Mucosa of descending colon (tissue), 3 donors: ENCODE data around the gene PAM. TPM values are rescaled to one million over a fixed set of nuclear protein-coding genes. Genes with fewer than 3 reads are reported as not detected.

Experiments
- ATAC-seq: fragments of 200-7000 bp; cut with Tn5 transposase; one replicate; pipeline ENCODE4 v1.9.1; 2020; ENCODE audit warnings: mild to moderate bottlenecking, moderate library complexity
- DNase-seq, 3 donors: peaks; one replicate each; pipeline ENCODE4 v3.0.0-alpha.2; 2020
- H3K36me3 ChIP-seq: fragments of 200-600 bp; one replicate; pipeline ENCODE4 v1.8.0; 2021; ENCODE audit warnings: low read depth, mild to moderate bottlenecking
- H3K4me1 ChIP-seq: fragments of 200-600 bp; one replicate; pipeline ENCODE4 v1.8.0; 2021; ENCODE audit warnings: low read depth, mild to moderate bottlenecking
- H3K4me3 ChIP-seq: fragments of 200-600 bp; one replicate; pipeline ENCODE4 v1.8.0; 2021; ENCODE audit warnings: mild to moderate bottlenecking
- H3K9me3 ChIP-seq: fragments of 200-600 bp; one replicate; pipeline ENCODE4 v1.8.0; 2021; ENCODE audit warnings: mild to moderate bottlenecking
- intact Hi-C, 2 donors: fragments of 100-400 bp; cut with DNase I in 1 of 2; cut with micrococcal nuclease in 1 of 2; formaldehyde crosslinking; loops; one replicate each; pipeline versions ENCODE4 v1.11.0 to v1.11.1; 2022; cut with DNase I, micrococcal nuclease
- total RNA-seq, 3 donors: library from RNA; stranded (reverse); fragmentation: NEBNext Ultra II Directional in 2 of 3; extraction: Animal tissue kit (Norgen Biotek cat#: 25700) in 2 of 3; gene quantifications; one replicate each; pipeline versions ENCODE4 v1.2.1 to v1.2.4, GENCODE V29; 2021 to 2023
- TF ChIP-seq, protein P1 (sequence below): fragments of 200-600 bp; IDR thresholded peaks from one replicate; pipeline ENCODE4 v1.8.0; 2022; ENCODE audit warnings: antibody characterized with exemption, mild to moderate bottlenecking
- donor health status: DM: no; HTN: no; CAD: no; lungs with moderate emphysema.
- donor health status: DM: no; HTN: no; CAD: no.
- donor health status: DM: no; HTN: yes; CAD: no.

The PAM gene
- total RNA-seq, 3 donors from 2014 or later = 59.7 to 164 (median 64.4) TPM

- no peaks in the 10 kb centered on the region for H3K36me3 ChIP-seq
- no peaks in the 10 kb centered on the region for H3K9me3 ChIP-seq
- no peak overlapping the region for H3K4me3 ChIP-seq
- intact Hi-C loops = no loop called here
- peaks cover 6% of the 10 kb centered on the region for H3K4me1 ChIP-seq
- ATAC-seq = no peak
- no peak for DNase-seq
- TF ChIP-seq, protein P1, sequence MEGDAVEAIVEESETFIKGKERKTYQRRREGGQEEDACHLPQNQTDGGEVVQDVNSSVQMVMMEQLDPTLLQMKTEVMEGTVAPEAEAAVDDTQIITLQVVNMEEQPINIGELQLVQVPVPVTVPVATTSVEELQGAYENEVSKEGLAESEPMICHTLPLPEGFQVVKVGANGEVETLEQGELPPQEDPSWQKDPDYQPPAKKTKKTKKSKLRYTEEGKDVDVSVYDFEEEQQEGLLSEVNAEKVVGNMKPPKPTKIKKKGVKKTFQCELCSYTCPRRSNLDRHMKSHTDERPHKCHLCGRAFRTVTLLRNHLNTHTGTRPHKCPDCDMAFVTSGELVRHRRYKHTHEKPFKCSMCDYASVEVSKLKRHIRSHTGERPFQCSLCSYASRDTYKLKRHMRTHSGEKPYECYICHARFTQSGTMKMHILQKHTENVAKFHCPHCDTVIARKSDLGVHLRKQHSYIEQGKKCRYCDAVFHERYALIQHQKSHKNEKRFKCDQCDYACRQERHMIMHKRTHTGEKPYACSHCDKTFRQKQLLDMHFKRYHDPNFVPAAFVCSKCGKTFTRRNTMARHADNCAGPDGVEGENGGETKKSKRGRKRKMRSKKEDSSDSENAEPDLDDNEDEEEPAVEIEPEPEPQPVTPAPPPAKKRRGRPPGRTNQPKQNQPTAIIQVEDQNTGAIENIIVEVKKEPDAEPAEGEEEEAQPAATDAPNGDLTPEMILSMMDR = no peak
Measured at GRCh38 chr5:102762562-102763227, 7.6 kb downstream of the PAM start.

GRCh38 chr5:102763734-102764133, 8.6 kb downstream of the PAM start:
- intact Hi-C loops = no loop called here
- TF ChIP-seq, protein P1 = no peak
- no peak for DNase-seq
- peaks cover 6% of the 10 kb centered on the region for H3K4me1 ChIP-seq
- H3K36me3 ChIP-seq = no peaks in the 10 kb centered on the region
- no peaks in the 10 kb centered on the region for H3K9me3 ChIP-seq
- no peak overlapping the region for H3K4me3 ChIP-seq
- ATAC-seq = no peak

GRCh38 chr5:102764381-102765004, 9.4 kb downstream of the PAM start:
- ATAC-seq (no peak), DNase-seq (no peak)
- Histone ChIP-seq H3K9me3 (no peaks in the 10 kb centered on the region), H3K4me1 (peaks cover 6% of the 10 kb centered on the region), H3K4me3 (no peak overlapping the region), H3K36me3 (no peaks in the 10 kb centered on the region)
- TF ChIP-seq, protein P1 = no peak
- intact Hi-C loops = no loop called here

- H3K9me3 ChIP-seq = no peaks in the 10 kb centered on the region
- TF ChIP-seq, protein P1 = no peak
- intact Hi-C loops = no loop called here
- no peaks in the 10 kb centered on the region for H3K36me3 ChIP-seq
- ATAC-seq (no peak), DNase-seq (no peak)
- H3K4me3 ChIP-seq = no peak overlapping the region
- peaks cover 4% of the 10 kb centered on the region for H3K4me1 ChIP-seq
Measured at GRCh38 chr5:102765350-102765749, 10.2 kb downstream of the PAM start.

DNA sequence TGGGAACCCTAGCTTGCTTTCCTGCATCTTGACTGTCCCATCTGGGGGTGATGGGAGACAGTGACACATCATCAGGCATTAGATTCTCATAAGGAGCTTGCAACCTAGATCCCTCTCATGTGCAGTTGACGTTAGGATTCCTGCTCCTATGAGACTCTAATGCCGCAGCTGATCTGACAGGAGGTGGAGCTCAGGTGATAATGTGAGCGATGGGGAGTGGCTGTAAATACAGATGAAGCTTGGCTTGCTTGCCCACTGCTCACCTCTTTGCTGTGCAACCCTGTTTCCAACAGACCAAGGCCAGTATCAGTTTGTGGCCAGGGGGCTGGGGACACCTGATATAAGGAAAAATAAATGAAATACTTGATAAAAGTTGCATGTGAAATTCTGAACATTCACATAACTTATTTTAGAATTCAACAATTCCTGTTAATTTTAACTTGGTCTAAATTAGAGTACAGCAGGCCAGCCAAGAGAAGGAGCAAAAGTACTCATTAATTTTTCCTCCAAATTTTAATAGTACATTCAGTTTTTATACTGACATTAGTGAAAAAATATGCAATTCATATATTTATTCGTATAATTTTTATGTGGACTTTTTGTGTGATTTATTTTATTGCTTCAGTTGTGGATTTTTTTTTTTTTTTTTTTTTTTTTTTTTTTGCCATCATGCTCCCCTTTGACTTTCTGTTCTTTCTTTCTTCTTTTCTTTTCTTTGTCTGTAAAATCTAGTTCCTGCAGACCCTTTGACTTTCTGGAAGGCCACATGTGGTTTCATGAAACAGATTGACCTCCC, 11.4 kb downstream of the PAM start:
- intact Hi-C loops = no loop called here
- no peak for ATAC-seq
- H3K4me3 ChIP-seq = no peak overlapping the region
- no peak for DNase-seq
- no peaks in the 10 kb centered on the region for H3K36me3 ChIP-seq
- no peaks in the 10 kb centered on the region for H3K9me3 ChIP-seq
- TF ChIP-seq, protein P1 = no peak
- no peaks in the 10 kb centered on the region for H3K4me1 ChIP-seq
